ENCODE measurements around the gene LASP1.
A peak's percentile ranks its signal among the peaks of the same experiment; 100 is the strongest.

Gene LASP1

GRCh38 chr17:38868817-38869525 is 887 bp upstream of the LASP1 start:
- DNase-seq (ENCODE audit: low read depth in 3 of 3): peak; percentile 78 to 92 (median 89)

GRCh38 chr17:38870259-38871165 is 654 bp downstream of the LASP1 start:
- DNase-seq (ENCODE audit: low read depth in 3 of 3): peak in 2 of 3 donors; percentile 43 to 65

GRCh38 chr17:38871247-38872015 is 1.6 kb downstream of the LASP1 start:
- DNase-seq (ENCODE audit: low read depth in 3 of 3): peak; percentile 57 to 73 (median 66)

- DNase-seq (ENCODE audit: low read depth in 3 of 3): no peak
These were observed 2.2 kb downstream of the LASP1 start for GRCh38 chr17:38872027-38872511.

GRCh38 chr17:38872671-38873385 is 3.0 kb downstream of the LASP1 start:
- no peak for DNase-seq (ENCODE audit: low read depth in 3 of 3)

GRCh38 chr17:38873640-38874380 is 4.0 kb downstream of the LASP1 start:
- DNase-seq (ENCODE audit: low read depth in 3 of 3): no peak

- DNase-seq (ENCODE audit: low read depth in 3 of 3): no peak
These were observed 4.9 kb downstream of the LASP1 start for GRCh38 chr17:38874505-38875400.

- no peak for DNase-seq (ENCODE audit: low read depth in 3 of 3)
These were observed 5.7 kb downstream of the LASP1 start for GRCh38 chr17:38875477-38876075.

- DNase-seq (ENCODE audit: low read depth in 3 of 3): no peak
These were observed 7.4 kb downstream of the LASP1 start for GRCh38 chr17:38877130-38877851.

- DNase-seq (ENCODE audit: low read depth in 3 of 3): no peak
These were observed 10.2 kb downstream of the LASP1 start for GRCh38 chr17:38879878-38880665.

GRCh38 chr17:38881600-38882191 is 11.8 kb downstream of the LASP1 start:
- DNase-seq (ENCODE audit: low read depth in 3 of 3): no peak

- no peak for DNase-seq (ENCODE audit: low read depth in 3 of 3)
These were observed 13.0 kb downstream of the LASP1 start for GRCh38 chr17:38882870-38883269.

- DNase-seq (ENCODE audit: low read depth in 3 of 3): no peak
These were observed 14.0 kb downstream of the LASP1 start for GRCh38 chr17:38883592-38884526.

- no peak for DNase-seq (ENCODE audit: low read depth in 3 of 3)
These were observed 15.3 kb downstream of the LASP1 start for GRCh38 chr17:38885044-38885727.
